HG03575 (cell line): Measurements from ENCODE around the gene ADRA2B.

Source experiments
- ATAC-seq: cut with Tn5 transposase; IDR thresholded peaks from one replicate; pipeline ENCODE4 v1.9.1; 2021; ENCODE audit not compliant: unreplicated experiment, insufficient number of reproducible peaks, low FRiP score; ENCODE audit errors: extremely low read depth

The ADRA2B gene

GRCh38 chr2:96109931-96110511 is 6.3 kb downstream of the ADRA2B start:
- no peak for ATAC-seq

DNA sequence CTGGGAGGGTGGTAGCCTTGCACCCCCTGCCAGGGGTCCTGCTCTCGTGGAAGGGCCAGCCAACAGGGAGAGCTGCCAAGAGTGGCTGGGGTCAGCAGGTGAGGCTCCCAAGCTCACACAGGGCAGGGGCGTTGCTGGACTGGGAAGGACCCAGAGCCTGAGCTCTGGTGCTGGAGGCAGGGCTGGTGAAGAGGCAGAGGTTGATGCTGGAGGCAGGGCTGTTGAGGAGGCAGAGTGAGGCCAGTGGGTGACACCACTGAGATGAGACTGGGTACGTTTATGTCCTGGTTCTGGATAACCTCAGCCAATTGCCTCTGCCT is 7.0 kb downstream of the ADRA2B start:
- ATAC-seq, result no peak

GRCh38 chr2:96108541-96109360 is 7.6 kb downstream of the ADRA2B start:
- no peak for ATAC-seq

DNA sequence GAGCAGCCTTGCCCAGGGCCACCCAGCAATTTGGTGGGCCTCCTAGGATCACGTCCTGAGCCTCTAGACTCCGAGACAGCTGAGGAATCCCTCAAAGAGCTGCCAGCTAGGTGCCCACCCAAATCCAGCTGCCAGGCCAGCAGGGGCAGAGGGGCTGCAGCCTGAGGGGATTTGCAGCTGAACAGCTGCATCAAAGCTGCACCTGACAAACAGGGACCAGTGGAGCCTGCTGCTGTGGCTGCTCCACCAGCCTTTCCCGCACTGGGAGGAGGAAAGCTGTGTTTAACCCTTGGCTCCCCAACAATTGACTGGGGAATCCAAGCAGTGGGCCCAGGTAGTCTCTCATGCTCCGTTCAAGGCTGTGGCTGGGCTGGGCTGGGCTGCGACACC is 8.2 kb downstream of the ADRA2B start:
- ATAC-seq, result no peak

DNA sequence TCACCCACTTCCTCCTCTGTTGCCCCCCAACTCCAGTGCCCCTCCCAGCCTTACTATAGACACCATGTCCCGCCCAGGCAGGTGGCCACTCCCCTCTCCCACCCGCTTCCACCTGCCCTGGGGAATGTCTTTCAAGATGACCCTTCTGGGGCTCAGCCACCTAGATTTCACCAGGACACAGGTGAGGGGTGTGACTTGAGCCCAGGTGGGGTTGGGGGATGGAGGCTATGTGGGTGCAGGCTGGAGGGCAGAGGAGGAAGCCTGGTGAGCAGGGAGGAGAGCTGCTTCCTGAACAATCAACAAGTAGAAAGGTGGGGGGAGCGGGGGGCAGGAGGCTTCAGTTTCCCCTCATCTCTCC is 8.7 kb downstream of the ADRA2B start:
- ATAC-seq, result no peak

GRCh38 chr2:96106991-96107707 is 9.2 kb downstream of the ADRA2B start:
- ATAC-seq, result no peak

GRCh38 chr2:96105994-96106715 is 10.2 kb downstream of the ADRA2B start:
- no peak for ATAC-seq

GRCh38 chr2:96105152-96105915 is 11.0 kb downstream of the ADRA2B start:
- no peak for ATAC-seq

DNA sequence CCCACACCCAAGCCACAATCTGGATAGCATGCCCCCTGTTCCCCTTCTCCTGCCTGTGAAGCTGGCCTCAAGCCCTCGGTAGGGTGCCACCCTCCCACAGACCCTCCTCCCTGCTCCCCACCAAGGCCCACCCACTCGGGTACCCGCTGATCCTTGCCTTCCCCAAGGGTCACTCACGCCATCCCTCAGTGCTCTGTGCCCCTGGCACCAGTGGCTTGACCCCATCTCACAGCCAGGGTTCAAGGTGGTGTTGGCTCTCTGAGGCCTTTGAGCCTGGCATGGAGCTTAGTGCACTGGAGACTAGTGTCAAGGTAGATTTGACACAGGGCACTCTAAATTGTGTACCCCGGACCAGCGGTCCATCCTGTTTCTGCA is 11.9 kb downstream of the ADRA2B start:
- no peak for ATAC-seq

DNA sequence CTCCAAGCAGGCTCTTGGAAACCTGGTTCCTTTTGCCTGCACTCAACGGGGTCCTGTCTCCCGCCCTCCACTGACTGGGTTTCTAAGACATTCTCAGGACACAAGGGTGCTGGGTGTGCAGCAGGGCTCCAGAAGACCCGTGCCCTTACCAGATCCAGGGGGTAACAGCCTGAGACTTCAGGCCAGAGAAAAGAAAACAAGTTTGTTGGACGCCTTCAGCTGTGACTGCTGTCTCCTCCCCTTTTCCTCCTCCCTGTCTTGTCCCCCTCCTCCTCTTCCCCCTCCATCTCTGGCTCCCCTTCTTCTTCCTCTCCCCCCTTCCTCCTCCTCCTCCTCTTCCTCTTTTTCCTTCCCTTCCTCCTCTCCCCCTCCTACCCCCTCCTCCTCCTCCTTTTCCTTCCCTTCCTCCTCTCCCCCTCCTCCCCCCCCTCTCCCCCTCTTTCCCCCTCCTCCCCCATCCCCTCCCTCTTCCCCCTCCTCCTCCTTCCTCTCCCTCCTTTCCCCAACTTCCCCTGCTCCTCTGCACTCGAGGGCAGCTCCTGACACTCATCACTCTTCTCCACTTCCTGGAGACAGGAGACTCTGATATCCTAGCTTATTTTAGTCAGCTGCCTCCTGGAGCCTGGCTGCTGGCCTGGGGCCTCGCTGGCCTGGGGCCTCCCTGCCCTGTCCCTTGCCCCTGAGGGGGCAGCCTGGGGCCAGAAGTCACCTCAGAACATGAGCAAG is 12.4 kb downstream of the ADRA2B start:
- ATAC-seq, result no peak

- no peak for ATAC-seq
These were observed 13.2 kb downstream of the ADRA2B start for GRCh38 chr2:96103187-96103601.

DNA sequence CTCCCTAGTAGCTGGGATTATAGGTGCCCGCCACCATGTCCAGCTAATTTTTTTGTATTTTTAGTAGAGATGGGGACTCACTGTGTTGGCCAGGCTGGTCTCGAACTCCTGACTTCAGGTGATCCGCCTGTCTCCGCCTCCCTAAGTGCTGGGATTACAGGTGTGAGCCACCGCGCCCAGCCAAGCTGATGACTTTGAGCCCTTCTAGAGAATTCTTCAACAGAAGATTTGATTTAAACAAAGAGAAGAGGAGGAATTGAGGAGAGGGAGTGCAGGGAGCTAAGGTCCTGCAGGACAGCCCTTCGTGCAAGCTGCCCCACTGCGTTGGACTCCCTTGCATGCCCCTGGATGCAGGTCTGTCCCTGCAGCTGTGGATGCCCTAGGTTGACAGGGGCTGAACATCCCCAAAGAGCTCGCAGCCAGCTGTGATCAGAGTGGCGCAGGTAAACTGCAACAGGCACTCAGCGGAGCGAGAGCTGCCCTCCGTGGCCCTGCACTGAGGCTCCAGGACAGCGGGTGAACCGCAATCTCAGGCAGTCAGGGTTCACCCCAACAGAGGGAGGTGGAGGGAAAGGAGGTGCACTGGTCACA is 13.7 kb downstream of the ADRA2B start:
- ATAC-seq, result no peak

DNA sequence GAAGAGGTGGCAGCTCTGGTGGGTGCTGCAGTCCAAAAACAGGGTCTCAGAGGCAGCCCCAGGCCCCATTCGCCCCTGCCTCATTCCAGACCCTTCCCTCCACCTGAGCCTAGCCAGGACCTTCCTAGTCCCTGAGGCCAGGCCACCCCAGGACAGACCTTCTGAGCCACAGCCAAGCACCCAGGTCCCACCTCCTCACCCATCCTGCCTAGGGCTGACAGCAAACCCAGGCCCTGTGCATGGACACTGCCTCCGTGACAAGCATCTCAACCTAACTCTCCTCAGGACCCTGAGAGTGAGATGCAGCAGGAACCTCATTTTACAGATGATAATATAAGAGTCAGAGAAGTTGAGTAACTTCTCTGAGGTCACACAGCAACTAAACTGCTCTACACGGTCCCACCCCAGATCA is 15.5 kb downstream of the ADRA2B start:
- ATAC-seq, result no peak

- ATAC-seq, result no peak
These were observed 16.2 kb downstream of the ADRA2B start for GRCh38 chr2:96099861-96100798.

DNA sequence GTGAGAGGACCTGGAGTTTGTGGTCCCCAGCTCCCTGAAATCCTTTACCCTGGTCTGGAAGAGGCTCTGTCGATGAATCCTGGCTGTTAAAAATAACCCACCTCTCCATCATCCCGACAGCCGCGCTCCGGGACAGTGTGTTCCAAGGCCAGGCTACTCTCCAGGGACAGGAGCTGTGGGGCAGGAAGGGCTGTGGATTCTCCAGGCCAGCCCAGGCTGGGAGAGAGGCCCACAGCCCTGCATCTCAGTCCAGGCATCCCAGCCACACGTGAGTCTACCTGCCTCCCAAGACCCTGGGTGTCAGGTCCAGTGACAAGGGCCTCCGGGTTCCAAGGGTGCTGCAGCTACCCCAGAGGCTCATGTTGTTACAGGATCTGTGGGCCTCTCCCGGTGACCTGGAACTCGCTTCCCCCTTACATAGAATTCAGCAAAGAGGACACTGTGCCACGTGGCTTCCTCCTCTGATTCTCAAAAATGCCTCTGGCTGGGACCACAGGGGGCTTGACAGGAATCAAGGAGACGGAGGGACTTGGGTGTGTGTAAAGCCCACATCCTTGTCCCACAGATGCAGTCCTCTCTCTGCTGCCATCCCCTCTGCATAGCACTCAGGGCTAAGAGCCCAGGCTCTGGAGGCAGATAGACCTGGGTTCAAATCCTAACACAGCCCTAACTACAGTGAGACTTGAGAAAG is 17.3 kb downstream of the ADRA2B start:
- ATAC-seq, result no peak

DNA sequence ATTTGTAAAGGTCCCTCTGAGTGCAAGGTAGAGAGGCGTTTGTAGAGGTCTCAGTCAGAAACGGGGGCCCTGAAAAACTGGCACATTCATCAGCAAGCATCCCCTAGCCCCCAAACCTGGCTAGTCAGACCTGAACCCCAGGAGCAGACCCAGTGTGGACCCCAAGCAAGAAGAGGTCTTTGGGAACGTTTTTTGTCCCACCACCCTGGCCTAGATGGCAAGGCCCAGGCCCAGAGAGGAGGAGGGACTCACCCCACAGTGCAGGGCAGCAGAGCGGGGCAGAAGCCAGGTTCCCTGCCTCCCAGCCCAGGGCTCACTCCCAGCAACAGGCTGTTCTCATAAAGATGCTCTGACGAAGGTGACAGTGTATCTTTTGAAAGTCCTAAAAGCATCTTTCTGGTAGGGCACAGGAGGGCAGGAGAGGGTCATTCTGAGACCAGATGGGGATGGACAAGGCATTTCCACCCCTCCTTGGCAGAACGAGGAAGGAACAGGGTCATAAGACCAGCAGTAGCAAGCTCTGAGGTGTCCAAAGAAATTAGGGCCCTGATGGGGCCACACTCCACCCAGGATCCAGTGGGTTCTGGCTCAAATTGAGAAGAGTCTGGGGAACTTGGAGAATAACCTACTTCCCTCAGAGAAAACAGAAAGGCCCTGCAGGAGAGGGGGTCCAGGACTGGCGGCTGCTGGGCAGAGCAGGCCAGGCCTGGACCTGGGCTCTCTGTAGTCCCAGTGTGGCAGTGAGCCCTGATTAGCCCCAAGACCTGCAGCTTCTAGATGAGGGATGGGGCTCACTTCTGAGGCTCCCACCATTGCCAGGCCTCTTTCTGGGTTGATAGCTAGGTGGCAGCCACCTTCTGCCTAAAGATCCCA is 18.2 kb downstream of the ADRA2B start:
- no peak for ATAC-seq
